ENCODE data around the gene AIG1.

The AIG1 gene

GRCh38 chr6:143205131-143205535 lies 144.4 kb downstream of the AIG1 start:
- Mint-ChIP-seq H3K9me3 (peaks cover 5% of the 10 kb centered on the region), H3K27ac (no peak overlapping the region), H3K4me3 (no peak overlapping the region), H3K4me1 (no peaks in the 10 kb centered on the region), H3K36me3 (no peaks in the 10 kb centered on the region), H3K27me3 (no peaks in the 10 kb centered on the region)
- DNase-seq, result no peak
- CTCF ChIA-PET, result no interaction called here

GRCh38 chr6:143205585-143205984 lies 144.9 kb downstream of the AIG1 start:
- DNase-seq, result no peak
- Mint-ChIP-seq H3K27ac (no peak overlapping the region), H3K27me3 (no peaks in the 10 kb centered on the region), H3K36me3 (no peaks in the 10 kb centered on the region), H3K4me3 (no peak overlapping the region), H3K9me3 (peaks cover 7% of the 10 kb centered on the region), H3K4me1 (no peaks in the 10 kb centered on the region)
- CTCF ChIA-PET, result no interaction called here

DNA sequence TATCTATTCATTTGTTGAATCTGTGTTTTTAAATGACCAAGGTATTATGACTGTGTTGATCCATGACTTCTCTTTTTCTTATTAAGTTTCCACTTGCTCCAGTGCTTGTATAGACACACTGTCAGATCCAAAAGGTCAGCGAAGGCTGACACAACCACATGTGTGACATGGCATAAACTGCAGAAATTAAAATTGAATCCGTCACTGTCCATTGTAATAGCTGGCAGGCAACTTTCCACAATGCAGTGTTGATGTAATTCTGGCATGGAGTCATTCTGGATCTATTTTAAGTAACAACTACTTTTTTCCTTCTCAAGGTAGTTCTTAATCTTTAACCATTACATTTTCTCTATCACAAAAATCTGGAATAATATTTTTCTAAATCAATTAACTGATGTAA lies 145.3 kb downstream of the AIG1 start:
- H3K4me3 Mint-ChIP-seq, result no peak overlapping the region
- H3K4me1 Mint-ChIP-seq, result no peaks in the 10 kb centered on the region
- H3K36me3 Mint-ChIP-seq, result no peaks in the 10 kb centered on the region
- H3K27ac Mint-ChIP-seq, result no peak overlapping the region
- no peak for DNase-seq
- H3K9me3 Mint-ChIP-seq, result peaks cover 3% of the 10 kb centered on the region
- H3K27me3 Mint-ChIP-seq, result no peaks in the 10 kb centered on the region
- CTCF ChIA-PET, result no interaction called here

- peaks cover 3% of the 10 kb centered on the region for H3K9me3 Mint-ChIP-seq
- DNase-seq, result no peak
- H3K4me1 Mint-ChIP-seq, result no peaks in the 10 kb centered on the region
- no peak overlapping the region for H3K27ac Mint-ChIP-seq
- CTCF ChIA-PET, result no interaction called here
- H3K4me3 Mint-ChIP-seq, result no peak overlapping the region
- H3K27me3 Mint-ChIP-seq, result no peaks in the 10 kb centered on the region
- H3K36me3 Mint-ChIP-seq, result no peaks in the 10 kb centered on the region
These were observed 145.9 kb downstream of the AIG1 start for GRCh38 chr6:143206550-143206949.

- CTCF ChIA-PET, result no interaction called here
- Mint-ChIP-seq H3K4me1 (no peaks in the 10 kb centered on the region), H3K9me3 (peaks cover 3% of the 10 kb centered on the region), H3K27ac (no peak overlapping the region), H3K36me3 (no peaks in the 10 kb centered on the region), H3K27me3 (no peaks in the 10 kb centered on the region), H3K4me3 (no peak overlapping the region)
- no peak for DNase-seq
These were observed 149.7 kb downstream of the AIG1 start for GRCh38 chr6:143210420-143210819.

GRCh38 chr6:143213859-143214376 lies 153.2 kb downstream of the AIG1 start:
- Mint-ChIP-seq H3K9me3 (peaks cover 3% of the 10 kb centered on the region), H3K27me3 (no peaks in the 10 kb centered on the region), H3K36me3 (no peaks in the 10 kb centered on the region), H3K4me3 (no peak overlapping the region), H3K4me1 (no peaks in the 10 kb centered on the region), H3K27ac (no peak overlapping the region)
- CTCF ChIA-PET, result no interaction called here
- no peak for DNase-seq

- no peak overlapping the region for H3K27ac Mint-ChIP-seq
These were observed 154.7 kb downstream of the AIG1 start for GRCh38 chr6:143215363-143215762.

DNA sequence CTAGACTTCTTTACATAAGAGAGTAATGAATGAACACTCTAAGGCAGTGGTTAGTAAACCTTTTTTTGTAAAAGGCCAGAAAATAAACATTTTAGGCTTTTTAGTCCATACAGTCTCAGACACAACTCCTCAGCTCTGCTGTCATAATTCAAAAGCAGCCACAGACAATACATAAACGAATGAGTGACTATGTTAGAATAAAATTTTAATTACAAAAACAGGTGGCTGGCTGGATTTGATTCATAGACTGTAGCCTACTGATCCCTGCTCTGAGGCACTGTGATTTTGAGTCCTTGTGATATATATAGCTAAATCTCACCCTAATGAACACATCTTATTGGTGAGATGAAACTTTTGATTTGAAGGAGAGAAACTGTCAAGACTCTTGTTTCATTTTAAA lies 155.1 kb downstream of the AIG1 start:
- Mint-ChIP-seq H3K36me3 (no peaks in the 10 kb centered on the region), H3K4me3 (no peak overlapping the region), H3K27me3 (no peaks in the 10 kb centered on the region), H3K27ac (no peak overlapping the region), H3K9me3 (no peaks in the 10 kb centered on the region), H3K4me1 (no peaks in the 10 kb centered on the region)
- CTCF ChIA-PET, result no interaction called here
- no peak for DNase-seq

More at GRCh38 chr6:143215363-143215762, 154.7 kb downstream of the AIG1 start:
- no peak for DNase-seq
- H3K36me3 Mint-ChIP-seq, result no peaks in the 10 kb centered on the region
- no peaks in the 10 kb centered on the region for H3K27me3 Mint-ChIP-seq
- H3K9me3 Mint-ChIP-seq, result no peaks in the 10 kb centered on the region
- no peak overlapping the region for H3K4me3 Mint-ChIP-seq
- H3K4me1 Mint-ChIP-seq, result no peaks in the 10 kb centered on the region
- CTCF ChIA-PET, result no interaction called here

DNA sequence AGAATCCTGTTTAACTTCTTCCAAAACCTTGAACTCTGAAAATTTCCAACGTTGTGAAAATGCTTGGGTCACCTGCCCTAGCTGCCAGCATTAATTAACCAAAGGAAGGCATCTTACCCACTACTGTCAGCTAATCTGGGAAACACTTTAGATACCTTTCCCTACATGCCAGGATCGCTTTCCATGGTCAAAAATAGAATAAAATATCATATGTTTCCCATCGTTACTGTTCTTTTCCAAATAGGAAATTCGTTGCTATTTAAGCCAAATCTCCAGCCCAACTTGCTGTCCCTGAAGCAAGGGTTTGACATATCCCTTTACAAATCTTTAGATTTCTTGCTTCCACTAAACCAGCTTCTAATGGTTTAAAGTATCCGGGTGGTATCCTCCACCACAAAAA lies 157.5 kb downstream of the AIG1 start:
- DNase-seq, result no peak
- Mint-ChIP-seq H3K27me3 (no peaks in the 10 kb centered on the region), H3K36me3 (no peaks in the 10 kb centered on the region), H3K4me3 (no peak overlapping the region), H3K4me1 (no peaks in the 10 kb centered on the region), H3K27ac (no peak overlapping the region), H3K9me3 (no peaks in the 10 kb centered on the region)
- CTCF ChIA-PET, result no interaction called here

DNA sequence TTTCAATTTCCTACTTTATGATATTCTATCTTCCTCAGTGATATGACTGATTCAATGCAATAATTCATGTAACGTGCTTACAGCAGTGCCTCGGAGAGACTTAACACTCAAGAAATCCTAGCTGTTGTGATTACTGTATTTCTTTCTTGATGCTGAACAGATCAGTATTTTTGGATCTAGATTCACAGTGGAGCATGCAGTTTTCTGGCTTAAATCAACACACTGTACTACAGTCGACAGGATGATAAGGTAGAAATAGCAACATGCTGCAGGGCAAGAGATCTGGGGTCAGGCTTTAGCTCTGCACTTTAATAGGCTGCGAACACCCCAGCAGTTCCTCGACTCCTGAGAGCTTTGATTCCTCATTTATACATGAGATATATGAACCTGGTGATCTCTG lies 161.0 kb downstream of the AIG1 start:
- H3K27me3 Mint-ChIP-seq, result no peaks in the 10 kb centered on the region
- no peak for DNase-seq
- no peak overlapping the region for H3K27ac Mint-ChIP-seq
- H3K4me3 Mint-ChIP-seq, result no peak overlapping the region
- no peaks in the 10 kb centered on the region for H3K4me1 Mint-ChIP-seq
- no peaks in the 10 kb centered on the region for H3K9me3 Mint-ChIP-seq
- no peaks in the 10 kb centered on the region for H3K36me3 Mint-ChIP-seq
- CTCF ChIA-PET, result no interaction called here

GRCh38 chr6:143222310-143222709 lies 161.6 kb downstream of the AIG1 start:
- Mint-ChIP-seq H3K4me1 (no peaks in the 10 kb centered on the region), H3K27me3 (no peaks in the 10 kb centered on the region), H3K36me3 (no peaks in the 10 kb centered on the region), H3K9me3 (no peaks in the 10 kb centered on the region), H3K27ac (no peak overlapping the region), H3K4me3 (no peak overlapping the region)
- CTCF ChIA-PET, result no interaction called here
- no peak for DNase-seq

DNA sequence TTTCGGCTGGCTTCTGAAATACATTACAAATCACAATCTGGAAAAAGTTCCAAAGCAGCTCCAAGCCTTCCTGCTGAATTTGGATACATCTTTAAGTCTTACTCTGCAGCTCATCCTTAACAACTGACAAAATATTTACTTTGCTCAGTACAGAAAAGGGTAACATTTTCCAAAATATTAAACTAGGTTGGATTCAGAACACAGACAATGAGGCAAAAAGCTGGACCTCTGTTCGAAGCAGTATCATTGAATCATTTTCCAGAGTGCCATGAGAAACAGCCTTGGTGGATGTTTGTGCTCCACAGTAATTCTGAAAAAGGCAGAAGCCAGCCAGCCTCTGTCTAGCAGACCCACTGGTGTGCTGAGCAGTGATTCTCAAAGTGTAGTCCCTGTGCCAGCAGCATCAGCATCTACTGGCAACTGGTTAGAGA lies 162.1 kb downstream of the AIG1 start:
- DNase-seq, result no peak
- Mint-ChIP-seq H3K27ac (no peak overlapping the region), H3K4me3 (no peak overlapping the region), H3K4me1 (no peaks in the 10 kb centered on the region), H3K9me3 (no peaks in the 10 kb centered on the region), H3K36me3 (no peaks in the 10 kb centered on the region), H3K27me3 (no peaks in the 10 kb centered on the region)
- CTCF ChIA-PET, result no interaction called here

- no peaks in the 10 kb centered on the region for H3K4me1 Mint-ChIP-seq
- no peaks in the 10 kb centered on the region for H3K27me3 Mint-ChIP-seq
- H3K27ac Mint-ChIP-seq, result no peak overlapping the region
- no peaks in the 10 kb centered on the region for H3K9me3 Mint-ChIP-seq
- H3K4me3 Mint-ChIP-seq, result no peak overlapping the region
- CTCF ChIA-PET, result no interaction called here
- DNase-seq, result no peak
- H3K36me3 Mint-ChIP-seq, result no peaks in the 10 kb centered on the region
These were observed 163.2 kb downstream of the AIG1 start for GRCh38 chr6:143223895-143224294.

- no peak for DNase-seq
- Mint-ChIP-seq H3K36me3 (no peaks in the 10 kb centered on the region), H3K9me3 (no peaks in the 10 kb centered on the region), H3K4me1 (no peaks in the 10 kb centered on the region), H3K27me3 (no peaks in the 10 kb centered on the region), H3K27ac (no peak overlapping the region), H3K4me3 (no peak overlapping the region)
- CTCF ChIA-PET, result no interaction called here
These were observed 163.8 kb downstream of the AIG1 start for GRCh38 chr6:143224516-143224915.

GRCh38 chr6:143225929-143226328 lies 165.2 kb downstream of the AIG1 start:
- Mint-ChIP-seq H3K36me3 (no peaks in the 10 kb centered on the region), H3K27me3 (no peaks in the 10 kb centered on the region), H3K27ac (no peak overlapping the region), H3K4me1 (no peaks in the 10 kb centered on the region), H3K9me3 (no peaks in the 10 kb centered on the region), H3K4me3 (no peak overlapping the region)
- DNase-seq, result no peak
- CTCF ChIA-PET, result no interaction called here

DNA sequence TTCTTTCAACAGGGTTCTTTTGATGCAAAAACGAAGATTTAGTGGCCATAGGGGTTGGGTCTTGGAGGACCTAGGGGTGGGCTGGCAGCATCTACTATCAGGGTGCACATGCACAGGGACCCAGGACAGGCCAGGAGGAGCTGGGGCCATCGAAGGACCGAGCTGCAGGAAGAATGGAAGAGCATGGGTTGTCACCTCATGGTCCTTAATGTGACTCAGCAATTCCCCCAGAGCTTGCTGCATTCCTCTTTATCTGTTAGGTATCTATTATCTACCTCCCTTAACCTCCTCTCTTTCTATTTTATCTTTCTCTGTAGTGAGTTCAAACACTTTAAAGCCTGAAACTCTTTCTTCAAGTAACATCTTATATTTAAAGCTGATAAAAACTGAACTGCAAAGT lies 167.0 kb downstream of the AIG1 start:
- CTCF ChIA-PET, result no interaction called here
- no peaks in the 10 kb centered on the region for H3K4me1 Mint-ChIP-seq
- no peaks in the 10 kb centered on the region for H3K27me3 Mint-ChIP-seq
- no peaks in the 10 kb centered on the region for H3K9me3 Mint-ChIP-seq
- H3K4me3 Mint-ChIP-seq, result no peak overlapping the region
- no peak overlapping the region for H3K27ac Mint-ChIP-seq
- no peak for DNase-seq
- H3K36me3 Mint-ChIP-seq, result no peaks in the 10 kb centered on the region

Data from activated naive CD4-positive, alpha-beta T cell treated with anti-CD3 and anti-CD28 coated beads, Interleukin-2, amount 10 ng/mL, durations not matched to agents 7 days and 5 days (primary cell).